Inferior parietal cortex (tissue), 1 donor: ENCODE data around the gene CDCA5.
A peak's percentile ranks its signal among the peaks of the same experiment; 100 is the strongest.

Experiments
- DNase-seq: peaks from one replicate; pipeline ENCODE4 v3.0.0-alpha.2; 2016; ENCODE audit errors: extremely low spot score

Gene CDCA5, protein sequence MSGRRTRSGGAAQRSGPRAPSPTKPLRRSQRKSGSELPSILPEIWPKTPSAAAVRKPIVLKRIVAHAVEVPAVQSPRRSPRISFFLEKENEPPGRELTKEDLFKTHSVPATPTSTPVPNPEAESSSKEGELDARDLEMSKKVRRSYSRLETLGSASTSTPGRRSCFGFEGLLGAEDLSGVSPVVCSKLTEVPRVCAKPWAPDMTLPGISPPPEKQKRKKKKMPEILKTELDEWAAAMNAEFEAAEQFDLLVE

DNA sequence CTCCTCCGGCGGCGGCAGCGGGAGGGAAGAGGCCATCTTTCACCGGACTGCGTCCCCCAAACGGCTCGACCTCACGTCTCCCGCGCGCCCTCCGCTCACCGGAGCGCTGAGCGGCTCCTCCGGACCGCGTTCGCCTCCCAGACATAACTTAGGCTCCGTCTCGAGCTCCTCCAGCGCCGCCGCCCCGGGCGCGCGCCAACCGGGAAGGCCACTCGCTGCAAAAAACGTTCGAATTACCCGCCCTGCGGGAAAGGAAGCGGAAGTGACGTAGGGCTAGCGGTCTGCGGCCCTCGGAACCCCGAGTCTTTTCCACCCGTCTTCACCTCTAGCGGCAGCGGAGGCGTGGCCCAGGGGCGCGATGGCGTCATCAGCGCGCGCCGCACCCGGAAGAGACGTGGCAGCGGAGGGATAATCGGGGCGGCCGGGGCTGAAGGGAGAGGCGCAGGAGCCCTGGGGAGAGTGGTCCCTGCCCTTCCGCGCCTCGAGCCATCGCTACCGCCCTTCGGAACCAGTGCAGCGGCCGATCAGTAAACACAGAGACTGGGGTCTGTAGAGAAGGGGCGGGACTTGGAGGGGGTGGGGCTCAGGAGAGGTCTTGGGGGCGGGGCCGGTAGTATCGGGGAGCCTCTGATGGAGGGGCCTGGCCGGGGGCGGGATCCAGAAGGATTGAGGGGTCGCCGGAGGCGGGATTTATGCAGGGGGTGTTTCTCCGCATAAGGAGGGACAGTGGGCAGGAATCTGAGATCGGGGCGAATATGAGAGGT lies at the start of gene CDCA5, which contains the start of gene ZFPL1:
CDCA5 (minus strand) TSS at position 207 of the 764 bp plus-strand sequence; CDS start at position 145, 62 bp downstream.
ZFPL1 (plus strand) TSS at position 389 of the 764 bp plus-strand sequence. CDS start 477 bp downstream, outside the sequence.
- peak; percentile 98 for DNase-seq

DNA sequence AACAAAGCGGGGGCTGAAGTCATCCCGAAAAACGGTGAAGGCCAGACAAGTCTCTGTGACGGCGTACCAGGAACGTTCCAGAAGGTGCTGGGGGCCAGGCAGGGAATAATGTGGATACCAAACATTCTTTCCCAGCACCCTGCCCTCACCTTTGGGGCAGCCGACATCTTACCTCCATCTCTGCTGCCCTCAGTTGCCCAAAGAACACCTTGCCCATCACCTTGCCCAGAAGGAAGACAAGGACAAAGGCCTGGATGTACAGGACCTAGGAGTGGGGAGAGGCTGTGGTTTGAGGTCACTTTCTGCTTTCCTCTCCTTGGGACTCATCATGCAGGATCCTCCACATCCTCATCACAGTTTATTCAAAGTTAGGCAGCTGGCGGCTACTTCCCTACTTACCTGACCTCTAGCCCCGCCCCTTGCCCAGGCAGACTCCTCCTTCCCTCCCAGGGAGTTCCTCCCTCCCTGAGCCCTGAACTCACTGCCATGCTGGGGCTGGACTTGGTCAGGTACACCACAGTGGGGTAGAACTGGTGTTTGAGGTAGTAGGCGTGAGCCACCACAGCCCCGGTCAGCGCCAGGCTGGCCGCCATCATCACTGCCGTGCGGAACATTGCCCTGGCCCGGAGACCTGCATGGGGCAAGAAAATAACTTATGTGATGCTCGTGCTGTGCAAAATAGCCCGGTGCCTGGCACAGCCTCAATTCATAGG lies 49.3 kb upstream of the CDCA5 start:
- no peak for DNase-seq

DNA sequence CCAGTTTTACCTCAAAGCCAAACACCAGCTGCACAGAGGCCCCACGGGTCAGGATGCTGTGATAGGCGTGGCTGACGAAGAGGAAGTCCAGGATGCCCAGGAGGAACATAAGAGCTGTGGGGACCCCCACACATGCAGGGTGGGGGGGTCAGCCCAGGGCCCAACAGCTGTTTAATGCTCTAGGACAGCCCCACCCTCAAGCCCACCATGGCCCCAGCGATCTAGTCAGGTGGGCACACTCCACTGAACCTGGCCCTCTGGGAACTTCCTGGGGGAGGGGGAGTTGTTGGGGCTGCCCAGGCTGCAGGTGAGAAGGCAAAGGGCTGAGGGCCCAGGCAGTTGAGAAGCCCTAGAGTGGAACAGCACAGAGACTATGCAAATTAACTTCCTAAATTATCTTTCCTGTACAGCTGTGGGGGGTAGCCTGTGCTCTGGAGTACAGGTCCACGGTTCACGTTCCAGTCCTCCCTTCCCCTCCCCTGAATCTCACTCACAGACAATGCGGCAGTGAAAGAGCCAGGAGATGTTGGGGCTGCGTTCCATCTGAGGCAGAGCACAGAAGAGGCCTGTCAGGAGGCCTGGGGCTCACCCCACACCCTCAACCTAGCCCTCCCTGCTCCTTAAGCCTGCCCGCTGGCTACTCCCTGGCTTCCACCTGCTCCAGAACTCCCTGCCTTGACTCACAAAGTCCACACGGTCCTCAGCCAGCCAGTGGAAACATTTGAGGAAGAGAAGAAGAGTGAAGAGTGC lies 48.6 kb upstream of the CDCA5 start:
- DNase-seq = no peak

DNA sequence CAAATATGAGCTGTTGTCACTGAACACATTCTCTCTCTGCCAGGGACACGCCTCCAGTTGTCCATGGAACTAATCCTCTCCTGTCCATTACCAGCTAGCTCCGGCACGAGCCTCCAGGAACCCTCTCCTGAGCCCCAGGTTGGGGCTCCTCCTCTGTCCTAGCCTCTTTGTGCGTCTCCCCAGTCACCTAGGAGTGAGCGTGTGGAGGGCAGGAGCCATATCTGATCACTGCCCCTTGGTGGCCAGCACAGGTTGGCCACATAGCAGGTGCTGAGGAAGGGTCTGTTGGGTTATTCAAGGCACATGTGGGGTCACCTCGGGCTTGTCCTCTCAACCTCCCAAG lies 48.0 kb upstream of the CDCA5 start:
- DNase-seq = no peak

DNA sequence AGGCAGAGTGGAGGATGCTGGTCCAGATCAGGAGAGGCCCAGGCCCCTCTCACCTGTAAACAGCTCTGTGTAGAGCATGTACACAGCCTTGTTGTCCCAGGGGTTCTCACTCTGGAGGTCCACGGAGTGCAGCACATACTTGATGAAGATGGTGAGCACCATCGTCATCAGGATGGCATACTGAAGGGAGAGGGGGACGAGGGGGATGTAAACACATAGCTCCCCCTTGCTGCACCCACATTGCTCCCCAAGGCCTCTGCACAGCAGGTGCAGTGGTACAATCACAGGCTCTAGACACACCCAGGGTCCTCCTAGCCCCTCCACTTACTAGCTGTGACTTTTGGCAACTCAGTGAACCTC lies 47.6 kb upstream of the CDCA5 start:
- DNase-seq = no peak

DNA sequence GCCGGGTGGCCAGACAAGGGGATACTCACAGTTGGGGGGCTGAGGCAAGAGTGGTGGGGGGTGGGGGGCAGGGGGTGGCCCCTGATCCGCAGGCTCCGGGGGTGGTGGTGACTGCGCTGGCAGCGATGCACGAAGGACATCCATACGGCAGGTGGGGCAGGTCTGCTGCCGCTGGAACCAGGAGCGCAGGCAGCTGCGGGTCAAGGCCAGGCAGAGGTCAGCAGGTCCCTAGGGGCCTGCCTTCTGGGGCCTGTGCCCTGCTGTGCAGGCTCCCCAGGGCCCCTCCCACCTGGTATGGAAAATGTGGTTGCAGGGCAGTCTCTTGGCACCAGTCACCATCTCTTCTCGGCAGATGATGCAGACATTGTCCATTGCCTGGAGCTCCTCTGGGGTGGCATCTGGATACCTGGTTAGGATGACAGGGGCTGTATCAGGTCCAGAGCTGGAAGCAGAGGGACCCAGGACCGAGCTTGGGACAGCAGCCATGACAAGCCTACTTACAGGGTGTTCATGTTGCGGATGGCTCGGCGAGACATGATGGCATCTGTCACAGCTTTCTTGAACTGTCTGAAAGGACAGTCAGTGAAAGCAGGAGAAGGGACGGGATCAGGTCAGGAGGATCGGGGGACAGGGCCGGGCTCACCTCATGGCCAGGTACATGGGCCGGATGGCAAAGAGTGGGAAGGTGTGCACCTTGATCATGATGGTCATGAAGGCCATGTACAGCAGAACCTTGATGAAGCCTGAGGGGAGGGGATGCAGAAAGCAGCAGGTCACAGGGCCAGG lies 47.0 kb upstream of the CDCA5 start:
- no peak for DNase-seq

DNA sequence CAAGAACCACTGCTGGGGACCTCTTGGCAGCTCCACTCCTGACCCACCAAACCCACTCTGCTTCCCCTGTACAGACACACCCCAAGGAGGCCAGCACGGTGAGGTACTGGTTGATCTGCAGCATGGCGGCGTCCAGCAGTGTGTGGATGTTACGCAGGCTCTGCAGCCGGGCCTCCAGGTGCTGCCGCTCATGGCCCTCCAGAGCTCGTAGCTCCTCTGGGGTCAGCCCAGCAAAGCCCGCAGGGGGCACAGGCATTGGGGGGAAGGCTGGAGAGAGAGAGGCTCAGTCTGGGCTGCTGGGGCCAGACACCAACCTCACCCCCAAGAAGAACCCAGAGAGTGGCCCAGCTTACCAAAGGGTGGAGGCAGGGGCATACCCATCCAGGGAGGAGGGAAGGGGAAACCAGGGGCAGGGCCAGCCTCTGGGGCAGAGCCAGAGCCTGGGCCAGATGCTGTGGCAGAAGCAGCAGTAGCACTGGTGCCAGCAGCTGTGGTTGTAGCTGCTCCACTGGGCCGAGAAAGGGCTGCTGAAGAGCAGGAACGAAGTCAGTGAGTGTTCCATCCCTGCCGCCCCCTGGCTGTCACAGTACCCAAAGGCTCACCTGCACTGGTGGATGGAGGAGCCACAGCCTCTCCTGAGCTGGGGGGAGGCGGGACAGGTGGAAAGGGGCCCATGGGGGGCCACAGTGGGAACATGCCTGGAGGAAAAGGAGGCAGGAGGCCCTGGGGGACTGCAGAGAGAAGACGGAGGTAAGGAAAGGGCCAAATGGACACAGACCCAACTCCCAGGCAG lies 46.0 kb upstream of the CDCA5 start:
- no peak for DNase-seq

DNA sequence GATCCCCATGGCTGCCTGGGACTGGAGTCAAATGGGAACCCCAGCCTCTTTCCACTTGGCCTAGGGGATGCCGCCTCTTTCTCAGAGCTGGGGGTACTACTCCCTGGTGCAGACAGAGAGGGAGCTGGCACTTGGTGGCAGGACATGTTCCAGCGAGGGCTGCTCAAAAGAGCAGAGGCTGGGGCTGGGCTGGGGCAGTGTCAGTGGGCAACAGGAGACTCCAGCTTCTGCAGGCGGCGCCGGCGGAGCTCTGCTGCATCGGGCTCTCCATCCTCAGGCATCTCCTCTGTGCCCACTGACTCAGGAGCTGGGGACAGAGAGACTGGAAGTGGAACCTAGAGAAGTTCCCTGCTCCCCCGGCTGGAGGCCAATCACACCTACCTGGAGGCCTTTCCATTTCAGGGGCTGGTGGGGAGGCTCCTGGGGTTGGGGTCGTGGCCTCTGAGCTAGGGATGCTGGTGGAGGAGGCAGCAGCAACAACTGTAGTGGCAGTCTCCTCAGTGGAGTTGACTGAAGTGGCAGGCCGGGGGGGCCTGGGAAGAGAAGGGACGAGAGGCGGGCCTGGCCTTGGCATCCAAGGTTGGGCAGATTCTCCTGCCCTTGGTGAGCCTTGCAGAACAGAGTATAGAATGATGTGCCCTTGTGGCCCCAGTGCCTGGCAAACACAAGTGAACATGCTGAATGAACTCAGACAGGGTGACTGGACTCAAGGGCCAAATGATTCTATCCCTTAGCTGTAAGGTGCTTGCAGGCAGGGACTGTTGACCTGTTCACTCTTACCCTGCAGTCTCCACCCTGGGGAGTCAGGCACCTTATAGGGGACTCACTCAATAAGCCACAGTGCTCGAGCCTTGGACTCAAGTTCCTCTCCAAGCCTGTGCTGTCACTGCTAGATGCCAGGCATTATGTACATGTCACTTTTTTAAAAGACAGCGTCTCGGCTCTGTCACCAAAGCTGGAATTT lies 44.6 kb upstream of the CDCA5 start:
- no peak for DNase-seq

DNA sequence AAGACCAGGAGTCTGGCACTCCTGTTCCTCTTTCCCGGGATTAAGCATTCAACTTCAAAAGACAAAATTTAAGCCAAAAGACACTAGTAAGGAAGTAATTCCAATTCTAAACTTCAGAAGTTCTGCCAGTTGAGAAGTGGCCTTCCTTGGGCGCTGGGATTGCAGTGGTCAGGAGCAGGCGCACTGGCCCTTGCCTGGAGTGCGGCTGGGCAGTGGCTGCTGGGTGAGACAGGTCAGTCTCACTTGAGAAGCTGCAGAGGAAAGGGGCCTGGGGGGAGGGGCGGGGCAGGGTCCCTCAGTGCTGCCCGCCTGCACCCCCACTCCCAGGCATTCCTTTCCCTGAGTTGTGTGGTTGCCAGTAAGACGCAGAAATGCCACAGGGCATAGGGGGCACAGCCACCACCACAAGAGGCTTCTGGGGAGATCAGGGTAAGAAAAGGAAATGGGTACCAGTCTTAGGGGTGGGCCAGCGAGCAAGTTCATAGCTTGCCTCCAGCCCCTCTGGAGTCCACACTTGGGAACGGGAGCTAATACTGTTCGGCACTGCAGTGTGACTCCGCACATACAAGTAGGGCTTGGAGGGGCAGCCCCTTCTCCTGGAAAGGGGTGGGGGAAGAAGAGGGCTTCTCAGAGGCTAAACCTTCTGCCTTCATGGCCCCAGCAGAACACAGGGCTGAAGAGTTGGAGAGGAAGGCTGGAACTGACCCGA lies 43.8 kb upstream of the CDCA5 start:
- DNase-seq = no peak

DNA sequence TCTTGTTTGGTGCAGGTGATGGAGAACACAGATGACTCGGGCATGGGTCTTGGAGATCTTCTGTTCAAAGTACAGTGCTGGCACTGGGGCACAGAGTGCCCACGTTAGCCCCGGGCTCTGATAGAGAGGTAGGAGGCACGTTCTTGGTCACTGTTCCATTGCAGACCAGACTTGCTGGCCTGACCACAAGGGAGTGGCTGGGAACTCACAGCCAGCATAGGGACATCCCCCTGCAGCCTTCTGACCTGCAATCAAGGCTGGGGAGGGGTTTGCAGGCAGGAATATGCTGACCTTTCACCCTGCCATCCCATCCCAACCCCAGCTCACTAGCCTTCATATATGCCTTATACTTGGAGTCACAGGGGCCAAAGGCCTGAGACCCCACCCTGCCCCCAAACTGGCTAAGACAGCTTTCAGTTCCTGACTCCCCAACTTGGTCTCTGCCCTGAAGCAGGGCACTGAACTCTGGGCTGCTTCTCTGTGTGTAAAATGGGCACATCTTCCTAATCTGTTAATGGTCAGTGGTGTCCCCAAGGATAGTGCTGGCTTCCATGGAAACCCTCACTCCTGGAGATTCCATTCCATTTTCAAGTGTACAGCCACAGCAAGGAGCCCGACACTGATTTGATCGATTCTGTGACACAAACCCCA lies 42.9 kb upstream of the CDCA5 start:
- no peak for DNase-seq

DNA sequence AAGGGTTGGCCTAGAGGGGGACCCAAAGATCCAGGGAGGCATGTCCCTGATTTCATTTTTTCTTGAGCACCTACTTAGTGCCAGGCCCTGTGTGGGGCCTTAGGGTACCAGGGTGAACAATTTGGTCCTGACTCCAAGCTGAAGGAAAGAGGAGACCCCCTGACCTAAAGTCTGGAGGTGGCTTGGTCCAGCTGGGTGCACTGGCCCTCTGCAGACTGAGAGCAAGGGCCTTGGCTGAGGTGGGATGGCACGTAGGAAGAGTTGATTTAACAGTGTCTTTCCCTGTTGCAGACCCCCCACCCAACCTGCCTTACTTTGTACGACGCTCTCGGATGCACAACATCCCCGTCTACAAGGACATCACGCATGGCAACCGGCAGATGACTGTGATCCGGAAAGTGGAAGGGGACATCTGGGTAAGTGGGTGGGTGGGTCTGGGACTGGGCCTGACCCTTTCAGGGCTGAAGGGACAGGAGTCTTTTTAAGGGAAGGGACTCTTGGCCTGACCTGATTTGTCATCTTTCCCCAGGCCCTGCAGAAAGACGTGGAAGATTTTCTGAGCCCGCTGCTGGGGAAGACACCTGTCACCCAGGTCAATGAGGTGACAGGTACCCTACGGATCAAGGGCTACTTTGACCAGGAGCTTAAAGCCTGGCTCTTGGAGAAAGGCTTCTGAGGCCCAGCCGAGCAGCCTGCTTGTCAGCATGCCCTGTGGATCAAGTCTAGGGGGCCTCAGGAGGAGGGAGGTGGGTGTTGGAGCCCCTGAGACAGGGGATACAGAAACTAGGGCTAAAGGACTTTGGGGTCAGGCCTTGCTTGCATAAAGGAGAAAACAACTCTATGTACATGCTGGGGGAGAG lies 41.6 kb upstream of the CDCA5 start:
- DNase-seq = no peak

DNA sequence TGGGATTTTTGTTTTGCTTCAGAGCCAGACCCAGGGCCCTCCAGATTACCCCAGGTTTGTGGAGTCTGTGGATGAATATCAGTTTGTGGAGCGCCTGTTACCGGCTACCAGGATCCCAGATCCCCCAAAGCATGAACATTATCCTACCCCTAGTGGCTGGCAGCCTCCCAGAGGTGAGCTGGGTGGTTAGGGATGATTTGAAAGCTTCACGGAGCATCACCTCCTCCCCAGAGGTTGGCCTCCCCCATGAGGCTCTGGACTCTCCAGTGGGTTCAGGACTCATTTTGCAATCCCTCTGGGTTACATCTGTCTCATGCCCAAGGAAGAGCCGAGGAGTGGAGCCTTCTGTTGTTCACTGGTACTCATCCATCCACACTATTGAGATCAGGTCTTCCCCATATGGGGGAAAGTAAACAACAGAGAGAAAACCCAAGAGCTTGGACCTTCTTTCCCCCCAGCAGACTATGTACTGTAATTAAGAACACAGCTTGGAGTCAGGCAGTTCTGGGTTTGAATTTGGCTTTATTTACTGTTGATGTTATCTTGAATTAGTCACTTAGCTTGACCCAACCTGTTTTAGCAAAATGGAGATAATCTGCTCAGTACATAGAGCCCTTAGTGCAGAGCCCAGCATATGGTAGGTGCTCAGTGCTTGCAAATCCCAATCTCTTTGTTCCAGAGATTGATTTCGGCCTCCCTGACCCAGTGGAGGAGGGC lies 40.8 kb upstream of the CDCA5 start:
- no peak for DNase-seq

DNA sequence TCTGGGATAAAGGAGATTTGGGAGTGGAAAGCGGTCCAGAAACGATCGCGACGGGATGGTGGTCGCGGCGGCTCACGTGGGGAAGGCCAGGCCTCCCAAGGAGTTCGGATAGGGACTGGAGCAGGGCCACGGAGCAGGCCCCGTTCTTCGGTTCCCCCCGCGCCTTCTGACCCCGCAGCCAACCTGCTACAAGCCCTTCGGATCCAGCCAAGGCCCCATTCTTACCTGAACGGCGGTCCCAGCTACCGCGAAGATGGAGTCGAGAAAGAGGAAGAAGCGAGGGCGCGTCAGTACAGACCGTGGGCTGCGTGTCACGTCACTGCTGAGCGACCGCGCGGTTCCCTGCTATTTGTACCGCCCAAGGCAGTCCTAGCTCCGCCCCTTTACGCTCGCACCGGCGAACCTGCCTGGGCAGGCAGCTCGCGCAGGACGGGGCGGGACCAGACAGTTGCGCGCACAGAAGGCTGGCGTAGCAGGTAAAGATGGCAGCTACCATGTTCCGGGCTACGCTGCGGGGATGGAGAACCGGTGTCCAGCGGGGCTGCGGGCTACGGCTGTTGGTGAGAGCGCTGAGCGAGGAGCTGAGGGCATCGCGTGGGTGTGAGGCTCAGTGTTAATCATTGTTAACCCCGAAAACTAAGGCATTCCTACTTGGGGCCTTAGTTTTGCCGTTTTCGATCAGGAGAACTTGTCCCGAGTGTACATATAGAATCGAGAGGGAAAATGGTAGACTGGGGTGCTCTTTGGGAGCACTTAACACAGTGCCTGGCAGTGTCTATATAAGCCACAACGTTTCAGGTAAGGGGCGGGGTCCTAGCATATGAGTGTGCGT lies 38.2 kb upstream of the CDCA5 start, which contains the start of the genes FAU and MRPL49:
FAU (minus strand) TSS at position 270 of the 832 bp plus-strand sequence. CDS start 321 bp downstream, outside the sequence.
MRPL49 (plus strand) TSS at position 457 of the 832 bp plus-strand sequence; CDS start at position 483, 26 bp downstream.
- peak; percentile 94 for DNase-seq

DNA sequence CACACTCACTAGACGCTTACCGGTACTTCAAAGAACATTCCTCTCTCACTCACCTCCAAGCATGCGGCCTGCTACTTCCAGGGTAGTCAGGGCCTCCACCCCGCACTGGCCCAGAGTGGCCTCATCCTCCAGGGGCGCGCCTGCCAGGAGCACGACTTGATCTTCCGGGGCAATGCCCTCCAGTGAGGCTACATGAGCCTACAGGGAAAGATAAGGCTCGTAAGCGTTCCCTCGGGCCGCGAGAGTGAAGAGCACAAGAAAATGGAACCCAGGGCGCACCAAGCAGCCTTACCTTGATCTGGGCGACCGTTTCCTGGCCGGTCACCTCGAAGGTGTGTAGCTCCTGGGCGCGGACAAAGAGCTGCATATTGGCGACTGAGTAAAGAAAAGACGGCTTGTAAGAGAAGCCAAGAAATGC lies 37.6 kb upstream of the CDCA5 start:
- DNase-seq = no peak

DNA sequence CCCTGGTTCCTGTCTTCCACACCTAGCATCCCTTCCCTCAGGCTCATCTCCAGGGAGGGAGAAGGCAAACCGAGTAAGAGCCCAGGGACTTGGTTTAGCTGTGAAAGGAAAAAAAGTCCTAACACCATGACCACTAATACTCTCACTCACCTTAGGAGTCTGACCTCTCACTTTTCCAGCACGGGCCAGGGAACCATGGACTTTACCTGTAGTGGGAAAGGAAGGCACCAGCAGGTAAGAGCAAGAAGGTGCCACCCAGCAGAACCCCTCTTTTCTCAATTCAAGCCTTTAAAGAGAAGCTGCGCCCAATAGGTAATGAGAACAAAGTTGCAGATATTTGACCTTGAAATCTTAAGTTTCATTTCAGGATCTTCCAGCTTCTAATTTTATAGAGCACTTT lies 37.0 kb upstream of the CDCA5 start:
- no peak for DNase-seq
